Osteoblast (primary cell): Measurements from ENCODE around the gene SPTBN2. TPM values are rescaled to one million over a fixed set of nuclear protein-coding genes. Genes with fewer than 3 reads are reported as not detected.
A peak's percentile ranks its signal among the peaks of the same experiment; 100 is the strongest.

Experiments
- DNase-seq: peaks from one replicate; pipeline ENCODE4 v3.0.0; 2011; ENCODE audit warnings: low spot score, mixed read lengths; ENCODE audit not compliant: insufficient read length; ENCODE audit errors: missing footprints
- H2AFZ ChIP-seq: 2 replicates; pipeline ENCODE4 v1.6.0; 2011; ENCODE audit warnings: mild to moderate bottlenecking, low read length
- H3K27ac ChIP-seq: 2 replicates; pipeline ENCODE4 v1.5.1; 2011; ENCODE audit warnings: mild to moderate bottlenecking, low read depth, low read length, moderate library complexity
- H3K27me3 ChIP-seq: 2 replicates; pipeline ENCODE4 v1.6.0; 2012; ENCODE audit warnings: mild to moderate bottlenecking, control low read depth, inconsistent platforms, low read length, moderate library complexity; ENCODE audit not compliant: insufficient read depth
- H3K36me3 ChIP-seq: 2 replicates; pipeline ENCODE4 v1.5.1; 2011; ENCODE audit warnings: mild to moderate bottlenecking, low read length, control low read depth, moderate library complexity; ENCODE audit not compliant: insufficient read depth
- H3K4me1 ChIP-seq: 2 replicates; pipeline ENCODE4 v1.5.1; 2011; ENCODE audit warnings: mild to moderate bottlenecking, low read length, control low read depth, moderate library complexity; ENCODE audit not compliant: insufficient read depth
- H3K4me2 ChIP-seq: 2 replicates; pipeline ENCODE4 v1.6.0; 2011; ENCODE audit warnings: mild to moderate bottlenecking, low read length; ENCODE audit not compliant: insufficient read depth
- H3K4me3 ChIP-seq: fragments of 200-600 bp; sonication (generic); 3 replicates; pipeline ENCODE4 v1.5.1; 2012; ENCODE audit warnings: mild to moderate bottlenecking, low read length, inconsistent platforms; ENCODE audit not compliant: insufficient read depth
- H3K79me2 ChIP-seq: 2 replicates; pipeline ENCODE4 v1.6.0; 2012; ENCODE audit warnings: mild to moderate bottlenecking, low read length, control low read depth, inconsistent platforms; ENCODE audit not compliant: insufficient read depth
- H3K9me3 ChIP-seq: 2 replicates; pipeline ENCODE4 v1.5.1; 2011; ENCODE audit warnings: low read depth, low read length, control low read depth
- H4K20me1 ChIP-seq: 2 replicates; pipeline ENCODE4 v1.6.0; 2012; ENCODE audit warnings: mild to moderate bottlenecking, low read length, control low read depth; ENCODE audit not compliant: insufficient read depth
- CTCF ChIP-seq: IDR thresholded peaks from 2 replicates; pipeline ENCODE4 v1.5.1; 2011; ENCODE audit warnings: mild to moderate bottlenecking, low read depth, low read length, moderate library complexity; ENCODE audit errors: extremely low read depth
- total RNA-seq: library from RNA; depleted of rRNA; stranded (reverse); fragments of >200 nt; gene quantifications from 2 replicates; pipeline ENCODE4 v1.2.3, GENCODE V29; 2012

SPTBN2 gene
- total RNA-seq, 1 donor: 2.2 TPM

- Histone ChIP-seq H3K4me2 (no peak overlapping the region), H3K27ac (no peak overlapping the region), H3K4me3 (no peak overlapping the region), H3K27me3 (no peaks in the 10 kb centered on the region), H4K20me1 (no peaks in the 10 kb centered on the region), H3K4me1 (no peaks in the 10 kb centered on the region), H3K79me2 (no peaks in the 10 kb centered on the region), H3K36me3 (no peaks in the 10 kb centered on the region), H3K9me3 (peaks cover 4% of the 10 kb centered on the region), H2AFZ (no peak overlapping the region)
- peak; percentile 70 for DNase-seq
- TF ChIP-seq CTCF: no peak
These were observed 27.4 kb downstream of the SPTBN2 start for GRCh38 chr11:66701432-66702240.

- no peaks in the 10 kb centered on the region for H3K79me2 ChIP-seq
- H3K9me3 ChIP-seq: peaks cover 4% of the 10 kb centered on the region
- no peaks in the 10 kb centered on the region for H3K27me3 ChIP-seq
- no peaks in the 10 kb centered on the region for H3K36me3 ChIP-seq
- H3K27ac ChIP-seq: no peak overlapping the region
- DNase-seq: peak; percentile 71
- no peak overlapping the region for H3K4me3 ChIP-seq
- no peak overlapping the region for H2AFZ ChIP-seq
- no peak overlapping the region for H3K4me2 ChIP-seq
- TF ChIP-seq CTCF: no peak
- no peaks in the 10 kb centered on the region for H3K4me1 ChIP-seq
- no peaks in the 10 kb centered on the region for H4K20me1 ChIP-seq
These were observed 28.3 kb downstream of the SPTBN2 start for GRCh38 chr11:66700742-66701141.

GRCh38 chr11:66700337-66700736 lies 28.7 kb downstream of the SPTBN2 start:
- Histone ChIP-seq H3K27ac (no peak overlapping the region), H3K4me1 (no peaks in the 10 kb centered on the region), H4K20me1 (no peaks in the 10 kb centered on the region), H3K4me2 (no peak overlapping the region), H3K27me3 (no peaks in the 10 kb centered on the region), H3K9me3 (peaks cover 4% of the 10 kb centered on the region), H3K4me3 (no peak overlapping the region), H2AFZ (no peak overlapping the region), H3K36me3 (no peaks in the 10 kb centered on the region), H3K79me2 (no peaks in the 10 kb centered on the region)
- no peak for DNase-seq
- TF ChIP-seq CTCF: no peak

- DNase-seq: peak; percentile 70
- Histone ChIP-seq H2AFZ (no peak overlapping the region), H3K27me3 (no peaks in the 10 kb centered on the region), H3K79me2 (no peaks in the 10 kb centered on the region), H3K4me1 (no peaks in the 10 kb centered on the region), H3K27ac (no peak overlapping the region), H3K4me3 (no peak overlapping the region), H3K9me3 (peaks cover 4% of the 10 kb centered on the region), H3K4me2 (no peak overlapping the region), H3K36me3 (no peaks in the 10 kb centered on the region), H4K20me1 (no peaks in the 10 kb centered on the region)
- TF ChIP-seq CTCF: no peak
These were observed 30.5 kb downstream of the SPTBN2 start for GRCh38 chr11:66698491-66698890.
